Neural cell (in vitro differentiated cells): Measurements from ENCODE around the gene JADE2. TPM values are rescaled to one million over a fixed set of nuclear protein-coding genes. Genes with fewer than 3 reads are reported as not detected.

ENCODE experiments used
- H2AFZ ChIP-seq: fragments of 200-600, 300-800 bp; sonication (generic), shearing (Covaris generic); 2 replicates; pipeline ENCODE4 v1.6.0; 2014; ENCODE audit warnings: low read depth, mild to moderate bottlenecking, antibody characterized with exemption, low read length, moderate library complexity
- H3F3A ChIP-seq: fragments of 200-600 bp; shearing (Covaris generic); 2 replicates; pipeline ENCODE4 v1.6.1; 2016; ENCODE audit warnings: mild to moderate bottlenecking, moderate library complexity, mixed read lengths, antibody characterized with exemption, low read length; ENCODE audit not compliant: insufficient read depth, poor library complexity, severe bottlenecking
- H3K27ac ChIP-seq: fragments of 200-600, 300-800 bp; sonication (generic), shearing (Covaris generic); 2 replicates; pipeline ENCODE4 v1.5.1; 2014; ENCODE audit warnings: mild to moderate bottlenecking, low read length, moderate library complexity
- H3K27me3 ChIP-seq: fragments of 300-800, 200-600 bp; sonication (generic), shearing (Covaris generic); 2 replicates; pipeline ENCODE4 v1.6.0; 2014; ENCODE audit warnings: mild to moderate bottlenecking, low read depth, low read length, moderate library complexity; ENCODE audit not compliant: insufficient read depth
- H3K36me3 ChIP-seq: fragments of 300-800, 200-600 bp; sonication (generic), shearing (Covaris generic); 2 replicates; pipeline ENCODE4 v1.5.1; 2014; ENCODE audit warnings: mild to moderate bottlenecking, antibody characterized with exemption, low read length, moderate library complexity; ENCODE audit not compliant: insufficient read depth
- H3K4me2 ChIP-seq: fragments of 300-800, 200-600 bp; sonication (generic), shearing (Covaris generic); 2 replicates; pipeline ENCODE4 v1.6.0; 2014; ENCODE audit warnings: mild to moderate bottlenecking, low read length
- H3K4me3 ChIP-seq: fragments of 300-800, 200-600 bp; sonication (generic), shearing (Covaris generic); 2 replicates; pipeline ENCODE4 v1.5.1; 2014; ENCODE audit warnings: mild to moderate bottlenecking, low read length, moderate library complexity
- H3K79me2 ChIP-seq: fragments of 200-600 bp; shearing (Covaris generic); replicated peaks from 2 replicates; pipeline ENCODE4 v1.6.0; 2014; ENCODE audit warnings: mild to moderate bottlenecking, low read length, moderate library complexity; ENCODE audit not compliant: insufficient read depth
- H3K9ac ChIP-seq: fragments of 300-800, 200-600 bp; sonication (generic), shearing (Covaris generic); 2 replicates; pipeline ENCODE4 v1.6.1; 2016; ENCODE audit warnings: mild to moderate bottlenecking, low read length, mixed read lengths
- H3K9me2 ChIP-seq: fragments of 200-600 bp; shearing (Covaris generic); 2 replicates; pipeline ENCODE4 v1.6.1; 2016; ENCODE audit warnings: mild to moderate bottlenecking, low read length, mixed read lengths; ENCODE audit not compliant: insufficient read depth
- H3K9me3 ChIP-seq: fragments of 200-600, 300-800 bp; sonication (generic), shearing (Covaris generic); 2 replicates; pipeline ENCODE4 v1.6.1; 2016; ENCODE audit warnings: mild to moderate bottlenecking, mixed run types, low read length, moderate library complexity, mixed read lengths
- H4K20me1 ChIP-seq: fragments of 200-600 bp; shearing (Covaris generic); 2 replicates; pipeline ENCODE4 v1.6.1; 2016; ENCODE audit warnings: mild to moderate bottlenecking, mixed run types; ENCODE audit not compliant: insufficient read depth
- CTCF ChIP-seq: fragments of 450-650 bp; IDR thresholded peaks from 2 replicates; pipeline ENCODE4 v1.5.1; 2014; ENCODE audit warnings: antibody characterized with exemption, mild to moderate bottlenecking, moderate library complexity; ENCODE audit not compliant: poor library complexity, severe bottlenecking
- EP300 ChIP-seq: fragments of 450-650 bp; conservative IDR thresholded peaks from 2 replicates; pipeline ENCODE4 v1.6.1; 2014; ENCODE audit warnings: antibody characterized with exemption, mild to moderate bottlenecking, moderate library complexity; ENCODE audit not compliant: poor library complexity, severe bottlenecking
- EZH2 ChIP-seq: fragments of 200-600, 300-800 bp; shearing (Covaris generic), sonication (generic); IDR thresholded peaks from 2 replicates; pipeline ENCODE4 v1.6.1; 2014; ENCODE audit warnings: antibody characterized with exemption, low read length, borderline replicate concordance, mild to moderate bottlenecking; ENCODE audit not compliant: insufficient read depth, poor library complexity, severe bottlenecking
- MXI1 ChIP-seq: fragments of 450-650 bp; conservative IDR thresholded peaks from 2 replicates; pipeline ENCODE4 v1.6.1; 2014; ENCODE audit warnings: antibody characterized with exemption, mild to moderate bottlenecking; ENCODE audit not compliant: poor library complexity, severe bottlenecking
- POLR2AphosphoS5 ChIP-seq: IDR thresholded peaks from 2 replicates; pipeline ENCODE4 v1.6.1; 2012
- RAD21 ChIP-seq: fragments of 450-650 bp; conservative IDR thresholded peaks from 2 replicates; pipeline ENCODE4 v1.6.1; 2014; ENCODE audit warnings: antibody characterized with exemption, mild to moderate bottlenecking, moderate library complexity
- REST ChIP-seq: IDR thresholded peaks from 2 replicates; pipeline ENCODE4 v1.6.1; 2012; ENCODE audit warnings: borderline replicate concordance
- SMC3 ChIP-seq: fragments of 450-650 bp; conservative IDR thresholded peaks from 2 replicates; pipeline ENCODE4 v1.6.1; 2014; ENCODE audit warnings: antibody characterized with exemption, mild to moderate bottlenecking, moderate library complexity; ENCODE audit not compliant: poor library complexity
- TAF1 ChIP-seq: IDR thresholded peaks from 2 replicates; pipeline ENCODE4 v1.6.1; 2012; ENCODE audit warnings: low read depth
- polyA plus RNA-seq: library from polyadenylated mRNA; depleted of rRNA; stranded (reverse); fragments of >200 nt; gene quantifications from 2 replicates; pipeline ENCODE4 v1.2.3, GENCODE V29; 2014

JADE2 gene
- polyA plus RNA-seq, 1 donor from 2014 or later: 1.9 TPM

- H3K4me2 ChIP-seq: no peak overlapping the region
- H3K36me3 ChIP-seq: no peaks in the 10 kb centered on the region
- no peak for TF ChIP-seq RAD21
- no peak for TF ChIP-seq EZH2
- no peak for TF ChIP-seq MXI1
- no peak for TF ChIP-seq REST
- TF ChIP-seq EP300: no peak
- no peak for TF ChIP-seq POLR2AphosphoS5
- no peak for TF ChIP-seq CTCF
- no peak for TF ChIP-seq TAF1
Measured at GRCh38 chr5:134614450-134615085, 89.1 kb downstream of the JADE2 start.

GRCh38 chr5:134620634-134621033 lies 95.2 kb downstream of the JADE2 start:
- Histone ChIP-seq H3K27ac (no peak overlapping the region), H3K27me3 (no peaks in the 10 kb centered on the region), H2AFZ (no peak overlapping the region), H4K20me1 (no peaks in the 10 kb centered on the region), H3K9ac (no peak overlapping the region), H3K79me2 (no peaks in the 10 kb centered on the region), H3K4me2 (no peak overlapping the region), H3F3A (no peaks in the 10 kb centered on the region), H3K4me3 (no peak overlapping the region), H3K9me2 (no peaks in the 10 kb centered on the region), H3K36me3 (peaks cover 5% of the 10 kb centered on the region), H3K9me3 (no peaks in the 10 kb centered on the region)
- TF ChIP-seq EP300: no peak
- TF ChIP-seq REST: no peak
- no peak for TF ChIP-seq CTCF
- no peak for TF ChIP-seq SMC3
- no peak for TF ChIP-seq RAD21
- TF ChIP-seq POLR2AphosphoS5: no peak
- no peak for TF ChIP-seq TAF1
- no peak for TF ChIP-seq EZH2
- no peak for TF ChIP-seq MXI1

More at GRCh38 chr5:134614450-134615085, 89.1 kb downstream of the JADE2 start:
- Histone ChIP-seq H3K9me2 (no peaks in the 10 kb centered on the region), H4K20me1 (no peaks in the 10 kb centered on the region), H3K27ac (no peak overlapping the region), H3K27me3 (no peaks in the 10 kb centered on the region), H2AFZ (no peak overlapping the region), H3K79me2 (no peaks in the 10 kb centered on the region), H3K4me3 (no peak overlapping the region), H3K9ac (no peak overlapping the region), H3K9me3 (no peaks in the 10 kb centered on the region), H3F3A (no peaks in the 10 kb centered on the region)
